Measurements from ENCODE around the gene ADAMTS15.

ADAMTS15 gene

GRCh38 chr11:130486391-130486836 is 38.0 kb downstream of the ADAMTS15 start:
- TF ChIP-seq CTCF (conservative IDR thresholded peaks at IDR 0.05; ENCODE audit: low read depth, low read length), result no peak
- DNase-seq (ENCODE audit: low read depth), result no peak
- no peak overlapping the region for H3K4me3 ChIP-seq (ENCODE audit: low read depth, low read length)

- no peak overlapping the region for H3K4me3 ChIP-seq (ENCODE audit: low read depth, low read length)
- DNase-seq (ENCODE audit: low read depth), result no peak
- TF ChIP-seq CTCF (conservative IDR thresholded peaks at IDR 0.05; ENCODE audit: low read depth, low read length), result no peak
Observed at GRCh38 chr11:130486987-130487923, 38.8 kb downstream of the ADAMTS15 start.

GRCh38 chr11:130487924-130488815 is 39.7 kb downstream of the ADAMTS15 start:
- no peak for TF ChIP-seq CTCF (conservative IDR thresholded peaks at IDR 0.05; ENCODE audit: low read depth, low read length)
- DNase-seq (ENCODE audit: low read depth), result no peak
- H3K4me3 ChIP-seq (ENCODE audit: low read depth, low read length), result no peak overlapping the region

GRCh38 chr11:130488848-130489584 is 40.6 kb downstream of the ADAMTS15 start:
- TF ChIP-seq CTCF (conservative IDR thresholded peaks at IDR 0.05; ENCODE audit: low read depth, low read length), result no peak
- H3K4me3 ChIP-seq (ENCODE audit: low read depth, low read length), result no peak overlapping the region
- no peak for DNase-seq (ENCODE audit: low read depth)

GRCh38 chr11:130489716-130490115 is 41.3 kb downstream of the ADAMTS15 start:
- no peak for DNase-seq (ENCODE audit: low read depth)

More at GRCh38 chr11:130489716-130490115, 41.3 kb downstream of the ADAMTS15 start:
- TF ChIP-seq CTCF (conservative IDR thresholded peaks at IDR 0.05; ENCODE audit: low read depth, low read length), result no peak
- H3K4me3 ChIP-seq (ENCODE audit: low read depth, low read length), result no peak overlapping the region
